Panc1 (cell line): ENCODE measurements around the gene ICA1. TPM values are rescaled to one million over a fixed set of nuclear protein-coding genes. Genes with fewer than 3 reads are reported as not detected.

Experiments
- ATAC-seq: fragments of 200-7000 bp; cut with Tn5 transposase; 2 replicates; pipeline ENCODE4 v1.9.1; 2020; ENCODE audit warnings: mild to moderate bottlenecking, moderate library complexity
- BruUV-seq: library from RNA; stranded (reverse); fragments of 400-500 nt; replicated peaks from 2 replicates; lab custom pipeline; 2021; lab: Mats Ljungman, UMichigan
- CTCF ChIA-PET: fragments of 300-600 bp; sonication (Branson Sonifier 250); formaldehyde crosslinking; loops from one replicate; lab custom pipeline; 2022; ENCODE audit warnings: antibody characterized with exemption; lab: Charles Lee
- POLR2A ChIA-PET: fragments of 300-600 bp; sonication (Branson Sonifier 250); formaldehyde crosslinking; loops from one replicate; lab custom pipeline; 2022; ENCODE audit warnings: antibody characterized with exemption; lab: Charles Lee
- DNase-seq: peaks from one replicate; pipeline ENCODE4 v3.0.0-alpha.2; 2010; ENCODE audit warnings: low read depth, low spot score
- H3K27ac ChIP-seq: 2 replicates; pipeline ENCODE4 v1.5.1; 2011; ENCODE audit warnings: mild to moderate bottlenecking, low read length, inconsistent platforms
- H3K27me3 ChIP-seq: fragments of 200-500 bp; sonication (Bioruptor generic); 2 replicates; pipeline ENCODE4 v1.6.0; 2014; ENCODE audit warnings: low read length, inconsistent platforms; ENCODE audit not compliant: control insufficient read depth, insufficient read depth
- H3K36me3 ChIP-seq: fragments of 200-500 bp; sonication (Bioruptor generic); 2 replicates; pipeline ENCODE4 v1.5.1; 2014; ENCODE audit warnings: inconsistent platforms, mild to moderate bottlenecking, low read length, moderate library complexity; ENCODE audit not compliant: control insufficient read depth, insufficient read depth
- H3K4me1 ChIP-seq: 2 replicates; pipeline ENCODE4 v1.5.1; 2011; ENCODE audit warnings: inconsistent platforms, mild to moderate bottlenecking, low read length, moderate library complexity; ENCODE audit not compliant: control insufficient read depth, insufficient read depth
- H3K4me3 ChIP-seq, 2 experiments: 2 replicates each; pipeline ENCODE4 v1.5.1; 2011 to 2012; ENCODE audit warnings: low read depth in 2 of 2, low read length in 2 of 2, mild to moderate bottlenecking in 2 of 2, inconsistent platforms in 1 of 2, moderate library complexity in 1 of 2
- H3K9me3 ChIP-seq: fragments of 200-500 bp; sonication (Bioruptor generic); 2 replicates; pipeline ENCODE4 v1.5.1; 2014; ENCODE audit warnings: low read depth, mild to moderate bottlenecking, inconsistent platforms, low read length, moderate library complexity; ENCODE audit not compliant: control insufficient read depth, insufficient read depth
- CTCF ChIP-seq: fragments of 450-650 bp; IDR thresholded peaks from 2 replicates; pipeline ENCODE4 v1.5.1; 2017; ENCODE audit warnings: mild to moderate bottlenecking
- POLR2AphosphoS5 ChIP-seq: IDR thresholded peaks from 2 replicates; pipeline ENCODE4 v1.6.1; 2012; ENCODE audit warnings: mild to moderate bottlenecking, low read depth, low read length, moderate library complexity
- REST ChIP-seq, 2 experiments: IDR thresholded peaks; 2 replicates each; pipeline ENCODE4 v1.6.1; 2011 to 2012; ENCODE audit warnings: low read depth in 2 of 2, control low read depth in 1 of 2, low read length in 1 of 2, mild to moderate bottlenecking in 1 of 2, moderate library complexity in 1 of 2; ENCODE audit not compliant: insufficient read depth in 1 of 2
- SIN3A ChIP-seq: IDR thresholded peaks from 2 replicates; pipeline ENCODE4 v1.6.1; 2012; ENCODE audit warnings: low read depth, mild to moderate bottlenecking, low read length, moderate library complexity, borderline replicate concordance; ENCODE audit not compliant: insufficient read depth
- TCF7L2 ChIP-seq: IDR thresholded peaks from 2 replicates; pipeline ENCODE4 v1.6.1; 2011; ENCODE audit warnings: mild to moderate bottlenecking, low read depth, low read length, inconsistent platforms
- in situ Hi-C: cut with HindIII; loops from 2 replicates; pipeline ENCODE4 v1.10.0; 2016; ENCODE audit warnings: low sequenced_read_pairs, low pct_unique_long_range_greater_than_20kb
- intact Hi-C: fragments of 100-400 bp; cut with micrococcal nuclease; formaldehyde crosslinking; loops from one replicate; pipeline ENCODE4 v1.10.0; 2022; ENCODE audit not compliant: unreplicated experiment
- total RNA-seq: library from RNA; stranded (reverse); gene quantifications from one replicate; pipeline ENCODE4 v1.2.1, GENCODE V29; 2021; ENCODE audit not compliant: unreplicated experiment

Gene ICA1
- total RNA-seq, 1 experiment from 2014 or later, result 1.1 TPM

DNA sequence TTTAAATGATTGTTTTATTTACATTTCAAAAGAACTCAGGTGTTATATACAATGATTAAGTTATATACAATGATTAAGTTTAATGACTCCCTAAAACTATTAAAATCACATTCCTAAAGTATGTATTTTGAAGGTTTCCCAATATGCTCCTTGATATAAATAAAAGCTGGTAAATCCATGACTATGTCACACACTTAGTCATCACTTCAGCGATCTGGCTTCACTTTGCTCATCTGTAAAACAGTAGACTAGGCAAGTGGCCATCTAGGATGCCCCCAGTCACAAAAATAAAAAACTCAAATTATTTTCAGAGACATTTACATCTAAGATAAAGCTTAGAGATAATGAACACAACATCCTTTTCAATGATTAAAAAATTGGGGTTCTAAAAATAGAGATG is 10.8 kb downstream of the ICA1 start:
- CTCF ChIA-PET, result no interaction called here

DNA sequence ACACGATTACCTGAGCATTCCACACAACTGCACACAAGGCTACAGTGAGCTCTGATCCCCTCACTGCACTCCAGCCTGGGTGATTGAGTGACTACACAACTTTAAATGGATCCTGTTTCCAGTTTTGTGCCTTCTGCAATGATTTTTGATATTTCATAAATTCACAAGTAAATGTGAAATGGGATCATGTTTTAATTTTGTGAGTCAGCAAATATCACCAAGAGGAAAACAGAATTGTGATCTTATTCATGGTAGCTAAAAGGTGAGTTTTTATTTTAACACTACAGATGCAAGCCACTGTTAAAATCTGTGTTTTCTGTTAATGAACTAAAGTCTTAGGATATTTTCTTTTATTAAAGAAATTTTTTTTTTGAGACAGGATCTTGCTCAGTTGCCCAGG is 11.4 kb downstream of the ICA1 start:
- no peak for TF ChIP-seq TCF7L2
- BruUV-seq, result no TSS peak
- Histone ChIP-seq H3K27ac (no peak overlapping the region), H3K9me3 (no peaks in the 10 kb centered on the region), H3K36me3 (no peaks in the 10 kb centered on the region), H3K4me3 (no peak overlapping the region), H3K4me1 (no peaks in the 10 kb centered on the region), H3K27me3 (peaks cover 4% of the 10 kb centered on the region; the same call in 1 of the 2 replicates)
- DNase-seq (no peak), ATAC-seq (no peak)
- POLR2A ChIA-PET, result no interaction called here
- in situ Hi-C loops, result no loop called here
- CTCF ChIA-PET, result no interaction called here
- intact Hi-C loops, result no loop called here

More for the DNA sequence above, 10.8 kb downstream of the ICA1 start:
- Histone ChIP-seq H3K36me3 (no peaks in the 10 kb centered on the region), H3K4me3 (no peak overlapping the region), H3K27me3 (peaks cover 4% of the 10 kb centered on the region; the same call in 1 of the 2 replicates), H3K4me1 (no peaks in the 10 kb centered on the region), H3K9me3 (no peaks in the 10 kb centered on the region), H3K27ac (no peak overlapping the region)
- BruUV-seq, result no TSS peak
- in situ Hi-C loops, result no loop called here
- intact Hi-C loops, result no loop called here
- TF ChIP-seq SIN3A (no peak), TCF7L2 (no peak), REST (IDR thresholded peaks at IDR 0.05; ENCODE audit: insufficient read depth in 1 of 2, low read depth in 2 of 2, low read length in 1 of 2) (no peak), CTCF (no peak), POLR2AphosphoS5 (no peak)
- ATAC-seq, result no peak
- DNase-seq, result no peak
- POLR2A ChIA-PET, result no interaction called here

DNA sequence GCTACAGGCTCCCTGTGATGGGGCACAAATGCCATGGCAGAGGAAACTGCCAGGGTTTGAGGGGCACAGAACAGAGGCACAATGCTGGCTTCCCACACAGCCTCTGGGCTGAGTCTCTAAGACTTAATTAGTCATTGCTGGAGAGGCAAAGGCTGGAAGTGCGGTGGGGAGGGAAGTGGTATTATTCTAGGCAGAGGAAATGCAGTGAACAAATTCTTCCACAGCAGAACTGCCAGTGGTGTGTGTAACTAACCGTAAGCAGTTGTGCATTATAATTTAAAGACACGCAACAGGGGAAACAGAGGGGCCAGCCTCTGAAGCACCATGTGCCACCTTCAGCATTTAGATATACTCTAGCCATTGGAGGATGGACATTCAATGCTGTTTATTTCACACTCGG is 12.8 kb downstream of the ICA1 start:
- intact Hi-C loops (no loop called here), in situ Hi-C loops (no loop called here)
- ATAC-seq (no peak), DNase-seq (no peak)
- CTCF ChIA-PET, result no interaction called here
- Histone ChIP-seq H3K9me3 (no peaks in the 10 kb centered on the region), H3K27me3 (peaks cover 4% of the 10 kb centered on the region; the same call in 1 of the 2 replicates), H3K27ac (no peak overlapping the region), H3K4me3 (no peak overlapping the region), H3K4me1 (no peaks in the 10 kb centered on the region), H3K36me3 (no peaks in the 10 kb centered on the region)
- POLR2A ChIA-PET, result no interaction called here
- TF ChIP-seq REST (IDR thresholded peaks at IDR 0.05; ENCODE audit: insufficient read depth in 1 of 2, low read depth in 2 of 2, low read length in 1 of 2) (no peak), SIN3A (no peak), CTCF (no peak), POLR2AphosphoS5 (no peak), TCF7L2 (no peak)
- no TSS peak for BruUV-seq
